Gastroesophageal sphincter (tissue), 3 donors: Measurements from ENCODE around the gene PIP5K1C.

Source experiments
- CTCF ChIP-seq, 4 experiments: fragments of 200-600 bp in 2 of 4; fragments of 450-650 bp in 2 of 4; sonication (generic) in 1 of 4; IDR thresholded peaks; one replicate each; pipeline ENCODE4 v1.5.1; 2017 to 2019; ENCODE audit warnings: antibody characterized with exemption in 4 of 4, mild to moderate bottlenecking in 2 of 4, moderate library complexity in 2 of 4
- EP300 ChIP-seq: sonication (generic); formaldehyde crosslinking; IDR thresholded peaks from one replicate; pipeline ENCODE4 v1.6.1; 2017; ENCODE audit warnings: antibody characterized with exemption, mild to moderate bottlenecking
- POLR2A ChIP-seq, 2 donors: fragments of 450-650 bp; IDR thresholded peaks; one replicate each; pipeline ENCODE4 v1.6.1; 2017; ENCODE audit warnings: antibody characterized with exemption in 2 of 2, mild to moderate bottlenecking in 2 of 2, moderate library complexity in 1 of 2
- POLR2AphosphoS5 ChIP-seq: sonication (generic); formaldehyde crosslinking; IDR thresholded peaks from one replicate; pipeline ENCODE4 v1.6.1; 2017; ENCODE audit warnings: antibody characterized with exemption

GRCh38 chr19:3604987-3605343 lies 95.3 kb downstream of the PIP5K1C start:
- TF ChIP-seq POLR2A (IDR thresholded peaks at IDR 0.05), result no peak
- TF ChIP-seq CTCF (IDR thresholded peaks at IDR 0.05), result no peak
- TF ChIP-seq POLR2AphosphoS5, result no peak
- TF ChIP-seq EP300, result no peak
